CD4-positive, alpha-beta T cell (primary cell): ENCODE results near the gene PI4KB. TPM values are rescaled to one million over a fixed set of nuclear protein-coding genes. Genes with fewer than 3 reads are reported as not detected.

ENCODE experiments used
- ATAC-seq: fragments of 200-7000 bp; cut with Tn5 transposase; one replicate; pipeline ENCODE4 v1.10.0; 2022; ENCODE audit warnings: mild to moderate bottlenecking; ENCODE audit not compliant: poor library complexity
- CTCF ChIA-PET: fragments of 350-600 bp; sonication (Branson Sonifier 250); formaldehyde crosslinking; loops from one replicate; lab custom pipeline; 2021; ENCODE audit warnings: antibody characterized with exemption, inconsistent platforms; lab: Charles Lee
- POLR2A ChIA-PET: fragments of 350-600 bp; sonication (Branson Sonifier 250); formaldehyde crosslinking; loops from one replicate; lab custom pipeline; 2021; ENCODE audit warnings: antibody characterized with exemption, inconsistent platforms; lab: Charles Lee
- DNase-seq, 14 experiments: peaks; one replicate each; pipeline ENCODE4 v3.0.0-alpha.2; 2013 to 2020; ENCODE audit warnings: mixed read lengths in 2 of 14
- H3K27ac ChIP-seq, 2 donors: one replicate each; pipeline versions ENCODE4 v1.5.1 to v1.7.0; 2013; ENCODE audit warnings: low read length in 2 of 2, low read depth in 1 of 2, mild to moderate bottlenecking in 1 of 2
- H3K27me3 ChIP-seq, 2 experiments: 1 replicate in 1 of 2; 2 replicates in 1 of 2; pipeline versions ENCODE4 v1.6.1 to v1.7.0; 2013; ENCODE audit warnings: low read length in 2 of 2, control low read depth in 1 of 2, mild to moderate bottlenecking in 1 of 2, moderate library complexity in 1 of 2; ENCODE audit not compliant: insufficient read depth in 2 of 2, control insufficient read depth in 1 of 2
- H3K36me3 ChIP-seq: one replicate; pipeline ENCODE4 v1.6.1; 2013; ENCODE audit warnings: low read length, control low read depth; ENCODE audit not compliant: insufficient read depth
- H3K4me1 ChIP-seq: one replicate; pipeline ENCODE4 v1.6.1; 2013; ENCODE audit warnings: low read length, control low read depth; ENCODE audit not compliant: insufficient read depth
- H3K4me3 ChIP-seq: one replicate; pipeline ENCODE4 v1.5.1; 2013; ENCODE audit warnings: mild to moderate bottlenecking, low read length, moderate library complexity
- H3K9me3 ChIP-seq, 2 experiments: 1 replicate in 1 of 2; 2 replicates in 1 of 2; pipeline versions ENCODE4 v1.6.1 to v1.7.0; 2013; ENCODE audit warnings: low read length in 2 of 2, mild to moderate bottlenecking in 2 of 2, control low read depth in 1 of 2, moderate library complexity in 1 of 2; ENCODE audit not compliant: control insufficient read depth in 1 of 2, insufficient read depth in 1 of 2
- H3K27ac Mint-ChIP-seq: one replicate; pipeline ENCODE4 v1.8.0; 2020; ENCODE audit warnings: mixed read lengths
- H3K27me3 Mint-ChIP-seq: one replicate; pipeline ENCODE4 v1.8.0; 2021; ENCODE audit warnings: mixed read lengths
- H3K36me3 Mint-ChIP-seq: one replicate; pipeline ENCODE4 v1.8.0; 2021; ENCODE audit warnings: low read depth, mixed read lengths
- H3K4me1 Mint-ChIP-seq: one replicate; pipeline ENCODE4 v1.8.0; 2021; ENCODE audit warnings: low read depth, mixed read lengths
- H3K4me3 Mint-ChIP-seq: one replicate; pipeline ENCODE4 v1.8.0; 2020; ENCODE audit warnings: mild to moderate bottlenecking, mixed read lengths
- H3K9me3 Mint-ChIP-seq: one replicate; pipeline ENCODE4 v1.8.0; 2020; ENCODE audit warnings: mixed read lengths
- CTCF ChIP-seq: fragments of 200-600 bp; IDR thresholded peaks from one replicate; pipeline ENCODE4 v1.8.0; 2022; ENCODE audit warnings: antibody characterized with exemption, mild to moderate bottlenecking
- intact Hi-C, 2 experiments: fragments of 100-400 bp; cut with DNase I in 1 of 2; cut with micrococcal nuclease in 1 of 2; formaldehyde crosslinking; loops; one replicate each; pipeline versions ENCODE4 v1.15.1 to v1.9.0; 2023 to 2025; cut with DNase I, micrococcal nuclease
- total RNA-seq, 174 experiments: library from RNA in 2 of 174; stranded (reverse) in 2 of 174; gene quantifications; one replicate each; pipeline ENCODE4 v1.2.3 and lab custom pipeline; 2021 to 2026

PI4KB gene
- total RNA-seq, 2 experiments from 2014 or later = 50.2 to 51.0 TPM

GRCh38 chr1:151242442-151242841, 84.8 kb downstream of the PI4KB start:
- peaks cover 75% of the 10 kb centered on the region for H3K36me3 ChIP-seq
- CTCF ChIA-PET = no interaction called here
- Mint-ChIP-seq H3K4me1 (no peaks in the 10 kb centered on the region), H3K9me3 (no peaks in the 10 kb centered on the region), H3K27me3 (no peaks in the 10 kb centered on the region), H3K4me3 (no peak overlapping the region), H3K36me3 (peaks cover 94% of the 10 kb centered on the region), H3K27ac (no peak overlapping the region)
- no peaks in the 10 kb centered on the region for H3K4me1 ChIP-seq
- intact Hi-C loops = no loop called here
- H3K27me3 ChIP-seq = no peaks in the 10 kb centered on the region
- no peak for TF ChIP-seq CTCF
- no peak for ATAC-seq
- no peak for DNase-seq
- H3K4me3 ChIP-seq = no peak overlapping the region
- H3K27ac ChIP-seq = no peak overlapping the region
- no peaks in the 10 kb centered on the region for H3K9me3 ChIP-seq
- POLR2A ChIA-PET = interaction anchor here (1.0 kb wide), 1 partner anchor 11 kb away, joined by 3 read pairs; no protein-coding TSS in a partner anchor

Other genes with a start within 250 kb of the PI4KB start
- 1 to 10 TPM; 3.8 to 5.5 TPM for gene SEMA6C, start 180.8 kb downstream of the PI4KB start, total RNA-seq
- under 1 TPM; 0.70 to 0.74 TPM for gene TNFAIP8L2, start 170.8 kb downstream of the PI4KB start, total RNA-seq
- gene LYSMD1, start 161.5 kb downstream of the PI4KB start, total RNA-seq = under 1 TPM; 0.55 to 0.67 TPM
- 10 to 100 TPM; 35.2 to 35.7 TPM for gene SCNM1, start 161.3 kb downstream of the PI4KB start, total RNA-seq
- 1 to 10 TPM in 1 of 2 experiments, not detected in 1; 1.6 TPM for gene TMOD4, start 151.4 kb downstream of the PI4KB start, total RNA-seq
- 10 to 100 TPM; 12.7 to 17.2 TPM for gene VPS72, start 137.2 kb downstream of the PI4KB start, total RNA-seq
- gene PIP5K1A, start 128.9 kb downstream of the PI4KB start, total RNA-seq = 10 to 100 TPM; 41.7 to 44.7 TPM
- gene PSMD4, start 72.7 kb downstream of the PI4KB start, total RNA-seq = 10 to 100 TPM; 57.2 TPM
- gene ZNF687, start 45.1 kb downstream of the PI4KB start, total RNA-seq = 10 to 100 TPM; 38.9 to 40.0 TPM
- gene RFX5, start 19.8 kb upstream of the PI4KB start, total RNA-seq = 10 to 100 TPM; 62.0 to 65.7 TPM
- not detected for gene SELENBP1, start 45.3 kb upstream of the PI4KB start, total RNA-seq
- 100 to 1,000 TPM; 316 to 324 TPM for gene PSMB4, start 72.2 kb upstream of the PI4KB start, total RNA-seq
- 10 to 100 TPM; 97.8 to 99.4 TPM for gene POGZ, start 132.1 kb upstream of the PI4KB start, total RNA-seq
- under 1 TPM; 0.08 to 0.28 TPM for gene CGN, start 184.0 kb upstream of the PI4KB start, total RNA-seq
- 1 to 10 TPM; 7.2 to 9.6 TPM for gene TUFT1, start 212.9 kb upstream of the PI4KB start, total RNA-seq